Coronary artery (tissue), 2 donors: Measurements from ENCODE around the gene ZNF506.

Experiments used
- DNase-seq: peaks from one replicate; pipeline ENCODE4 v3.0.0-alpha.2; 2017; ENCODE audit warnings: low spot score
- H3K27ac ChIP-seq, 2 donors: fragments of 200-600 bp; sonication (generic); one replicate each; pipeline ENCODE4 v1.5.1; 2016 to 2019
- H3K4me3 ChIP-seq: fragments of 200-600 bp; sonication (generic); 2 replicates; pipeline ENCODE4 v1.5.1; 2016; ENCODE audit warnings: mild to moderate bottlenecking, moderate library complexity
- TF ChIP-seq, protein P1 (sequence below): fragments of 200-600 bp; sonication (generic); IDR thresholded peaks from one replicate; pipeline ENCODE4 v1.5.1; 2019; ENCODE audit warnings: antibody characterized with exemption

The ZNF506 gene

DNA sequence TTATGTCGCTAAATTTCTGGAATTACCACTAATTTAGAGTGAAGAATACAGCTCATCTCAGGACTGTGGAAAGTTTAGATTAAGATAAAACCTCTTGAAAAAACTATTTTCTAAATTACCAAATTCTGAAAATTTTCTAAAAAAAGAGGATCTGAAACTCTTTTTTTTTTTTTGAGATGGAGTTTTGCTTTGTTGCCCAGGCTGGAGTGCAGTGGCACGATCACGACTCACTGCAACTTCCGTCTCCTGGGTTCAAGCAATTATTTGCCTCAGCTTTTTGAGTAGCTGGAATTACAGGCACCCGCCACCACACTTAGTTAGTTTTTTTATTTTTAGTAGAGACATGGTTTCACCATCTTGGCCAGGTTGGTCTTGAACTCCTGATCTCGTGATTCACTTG is 27.5 kb upstream of the ZNF506 start:
- no peak overlapping the region for H3K4me3 ChIP-seq
- no peak overlapping the region for H3K27ac ChIP-seq
- TF ChIP-seq, protein P1, sequence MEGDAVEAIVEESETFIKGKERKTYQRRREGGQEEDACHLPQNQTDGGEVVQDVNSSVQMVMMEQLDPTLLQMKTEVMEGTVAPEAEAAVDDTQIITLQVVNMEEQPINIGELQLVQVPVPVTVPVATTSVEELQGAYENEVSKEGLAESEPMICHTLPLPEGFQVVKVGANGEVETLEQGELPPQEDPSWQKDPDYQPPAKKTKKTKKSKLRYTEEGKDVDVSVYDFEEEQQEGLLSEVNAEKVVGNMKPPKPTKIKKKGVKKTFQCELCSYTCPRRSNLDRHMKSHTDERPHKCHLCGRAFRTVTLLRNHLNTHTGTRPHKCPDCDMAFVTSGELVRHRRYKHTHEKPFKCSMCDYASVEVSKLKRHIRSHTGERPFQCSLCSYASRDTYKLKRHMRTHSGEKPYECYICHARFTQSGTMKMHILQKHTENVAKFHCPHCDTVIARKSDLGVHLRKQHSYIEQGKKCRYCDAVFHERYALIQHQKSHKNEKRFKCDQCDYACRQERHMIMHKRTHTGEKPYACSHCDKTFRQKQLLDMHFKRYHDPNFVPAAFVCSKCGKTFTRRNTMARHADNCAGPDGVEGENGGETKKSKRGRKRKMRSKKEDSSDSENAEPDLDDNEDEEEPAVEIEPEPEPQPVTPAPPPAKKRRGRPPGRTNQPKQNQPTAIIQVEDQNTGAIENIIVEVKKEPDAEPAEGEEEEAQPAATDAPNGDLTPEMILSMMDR: no peak
- no peak for DNase-seq

DNA sequence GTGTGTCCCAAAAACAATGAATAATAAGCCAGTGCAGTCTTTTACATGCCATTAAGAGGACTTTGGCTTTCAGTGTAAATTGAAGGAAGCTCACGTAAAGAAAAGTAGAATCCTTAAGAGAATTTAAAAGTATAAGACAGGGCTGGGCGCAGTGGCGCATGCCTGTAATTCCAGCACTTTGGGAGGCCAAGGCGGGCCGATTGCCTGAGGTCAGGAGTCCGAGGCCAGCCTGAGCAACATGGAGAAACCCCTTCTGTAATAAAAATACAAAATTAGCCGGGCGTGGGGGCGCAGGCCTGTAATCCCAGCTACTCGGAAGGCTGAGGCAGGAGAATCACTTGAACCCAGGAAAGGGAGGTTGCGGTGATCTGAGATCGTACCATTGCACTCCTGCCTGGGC is 26.2 kb upstream of the ZNF506 start:
- H3K27ac ChIP-seq: no peak overlapping the region
- TF ChIP-seq, protein P1: no peak
- DNase-seq: no peak
- no peak overlapping the region for H3K4me3 ChIP-seq

DNA sequence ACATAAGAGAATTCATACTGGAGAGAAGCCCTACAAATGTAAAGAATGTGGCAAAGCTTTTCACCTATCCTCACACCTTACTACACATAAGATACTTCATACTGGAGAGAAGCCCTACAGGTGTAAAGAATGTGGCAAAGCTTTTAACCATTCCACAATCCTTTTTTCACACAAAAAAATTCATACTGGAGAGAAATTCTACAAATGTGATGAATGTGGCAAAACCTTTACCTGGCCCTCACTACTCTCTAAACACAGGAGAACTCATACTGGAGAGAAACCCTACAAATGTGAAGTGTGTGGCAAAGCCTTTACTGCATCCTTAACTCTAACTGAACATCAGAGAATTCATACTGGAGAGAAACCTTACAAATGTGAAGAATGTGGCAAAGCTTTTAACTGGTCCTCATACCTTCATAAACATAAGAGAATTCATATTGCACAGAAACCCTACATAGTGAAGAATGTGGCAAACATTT is 14.0 kb upstream of the ZNF506 start:
- Histone ChIP-seq H3K4me3 (no peak overlapping the region), H3K27ac (no peak overlapping the region)
- DNase-seq: no peak
- TF ChIP-seq, protein P1: no peak

DNA sequence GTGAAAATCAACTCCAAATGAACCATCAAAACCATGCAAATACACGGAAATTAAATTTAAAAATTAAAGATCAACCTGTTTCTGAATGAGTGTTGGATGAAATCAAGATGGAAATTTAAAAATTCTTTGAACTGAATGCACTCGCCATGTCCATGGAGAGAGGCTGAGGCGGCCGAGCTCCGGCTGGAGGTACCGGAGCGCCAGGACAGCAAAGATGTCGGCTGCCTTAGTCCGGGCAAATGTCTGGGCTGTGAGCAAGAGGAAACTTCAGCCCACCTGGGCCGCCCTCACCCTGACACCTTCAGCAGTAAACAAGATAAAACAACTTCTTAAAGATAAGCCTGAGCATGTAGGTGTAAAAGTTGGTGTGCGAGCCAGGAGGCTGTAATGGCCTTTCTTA is 5.3 kb upstream of the ZNF506 start:
- DNase-seq: no peak
- H3K27ac ChIP-seq: no peak overlapping the region
- no peak overlapping the region for H3K4me3 ChIP-seq
- TF ChIP-seq, protein P1: no peak

DNA sequence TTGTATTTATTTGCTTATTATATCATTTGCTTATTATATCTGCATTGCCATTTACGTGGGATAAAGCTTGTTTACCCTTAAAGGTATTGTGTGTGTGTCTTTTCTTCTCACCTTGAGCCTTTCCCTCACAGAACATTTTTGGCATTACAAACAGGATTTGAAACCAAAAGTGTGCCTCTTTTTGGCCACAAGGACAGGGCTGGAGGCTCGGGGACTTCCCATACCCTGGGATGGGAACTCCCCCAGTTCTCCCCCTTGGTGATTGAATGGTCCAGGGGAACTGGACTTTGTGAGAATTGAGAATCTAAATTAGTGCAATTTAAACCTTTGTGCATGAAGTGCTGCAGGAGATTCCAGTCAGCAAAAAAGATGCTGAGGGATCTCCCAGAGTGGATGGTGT is 2.4 kb upstream of the ZNF506 start:
- no peak overlapping the region for H3K27ac ChIP-seq
- no peak for DNase-seq
- TF ChIP-seq, protein P1: no peak
- no peak overlapping the region for H3K4me3 ChIP-seq

DNA sequence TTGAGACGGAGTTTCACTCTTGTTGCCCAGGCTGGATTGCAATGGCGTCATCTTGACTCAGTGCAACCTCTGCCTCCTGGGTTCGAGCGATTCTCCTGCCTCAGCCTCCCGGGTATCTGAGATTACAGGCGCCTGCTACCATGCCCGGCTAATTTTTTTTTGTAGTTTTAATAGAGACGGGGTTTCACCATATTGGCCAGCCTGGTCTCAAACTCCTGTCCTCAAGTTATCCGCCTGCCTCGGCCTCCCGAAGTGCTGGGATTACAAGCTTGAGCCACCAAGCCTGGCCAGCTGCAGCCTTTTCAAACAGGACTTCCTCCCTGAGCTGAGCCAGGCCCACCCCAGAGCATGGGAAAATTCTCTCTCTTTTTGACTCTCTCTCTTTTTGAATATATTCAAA is 426 bp upstream of the ZNF506 start:
- peak overlapping the region; percentile 92 for H3K4me3 ChIP-seq
- peak overlapping the region; percentile 74 to 94 for H3K27ac ChIP-seq
- peak; percentile 75 for DNase-seq

DNA sequence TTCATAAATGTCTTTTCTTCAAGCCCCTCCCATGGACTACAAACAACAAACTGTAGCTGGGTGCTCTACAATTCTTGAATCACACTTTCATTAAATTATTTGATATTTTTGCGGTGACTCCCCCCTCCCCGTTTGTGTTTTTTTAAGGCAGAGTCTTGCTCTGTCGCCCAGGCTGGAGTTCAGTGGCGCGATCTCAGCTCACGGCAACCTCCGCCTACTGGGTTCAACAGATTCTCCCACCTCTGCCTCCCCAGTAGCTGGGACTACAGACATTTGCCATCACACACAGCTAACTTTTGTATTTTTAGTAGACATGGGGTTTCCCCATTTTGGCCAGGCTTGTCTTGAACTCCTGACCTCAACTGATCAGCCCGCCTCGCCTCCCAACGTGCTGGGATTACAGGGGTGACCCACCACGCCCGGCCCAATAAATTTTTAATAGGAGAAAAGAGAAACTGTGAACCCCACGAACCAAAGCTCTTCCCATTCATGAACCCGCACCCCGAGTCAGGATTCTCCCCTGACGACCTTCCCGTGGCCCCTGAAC is 703 bp downstream of the ZNF506 start:
- TF ChIP-seq, protein P1: no peak
- DNase-seq: no peak
- Histone ChIP-seq H3K4me3 (peak overlapping the region; percentile 92), H3K27ac (peak overlapping the region; percentile 94 to 99)
